ES-I3 (cell line): ENCODE results near the gene SLC38A5.
"Not testable (repeated sequence)": the region's sequence is repeated elsewhere in the genome, so short reads cannot be mapped to it uniquely, and the experiment has no call there.

ENCODE experiments used
- H3K36me3 ChIP-seq: 2 replicates; pipeline ENCODE4 v1.6.1; 2013; ENCODE audit warnings: mild to moderate bottlenecking, low read length, control low read depth, moderate library complexity; ENCODE audit not compliant: insufficient read depth
- H3K4me1 ChIP-seq: 2 replicates; pipeline ENCODE4 v1.6.1; 2013; ENCODE audit warnings: mild to moderate bottlenecking, control low read depth, low read length; ENCODE audit not compliant: insufficient read depth
- H3K9ac ChIP-seq: 2 replicates; pipeline ENCODE4 v1.6.1; 2013; ENCODE audit warnings: low read depth, mild to moderate bottlenecking, low read length, moderate library complexity
- H3K9me3 ChIP-seq: 2 replicates; pipeline ENCODE4 v1.6.1; 2013; ENCODE audit warnings: mild to moderate bottlenecking, low read length, moderate library complexity; ENCODE audit not compliant: control insufficient read depth, insufficient read depth

The SLC38A5 gene

DNA sequence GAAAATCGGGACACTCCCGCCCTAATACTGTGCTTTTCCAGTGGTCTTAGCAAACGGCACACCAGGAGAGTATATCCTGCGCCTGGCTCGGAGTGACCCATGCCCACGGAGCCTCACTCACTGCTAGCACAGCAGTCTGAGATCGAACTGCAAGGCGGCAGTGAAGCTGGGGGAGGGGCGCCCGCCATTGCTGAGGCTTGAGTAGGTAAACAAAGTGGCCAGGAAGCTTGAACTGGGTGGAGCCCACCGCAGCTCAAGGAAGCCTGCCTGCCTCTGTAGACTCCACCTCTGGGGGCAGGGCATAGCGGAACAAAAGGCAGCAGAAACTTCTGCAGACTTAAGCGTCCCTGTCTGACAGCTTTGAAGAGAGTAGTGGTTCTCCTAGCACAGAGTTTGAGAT lies 36.3 kb downstream of the SLC38A5 start:
- H3K4me1 ChIP-seq, H3K9me3 ChIP-seq, H3K36me3 ChIP-seq: not testable (repeated sequence)
- peak overlapping the region; percentile 18; the same call in 1 of the 2 replicates for H3K9ac ChIP-seq

DNA sequence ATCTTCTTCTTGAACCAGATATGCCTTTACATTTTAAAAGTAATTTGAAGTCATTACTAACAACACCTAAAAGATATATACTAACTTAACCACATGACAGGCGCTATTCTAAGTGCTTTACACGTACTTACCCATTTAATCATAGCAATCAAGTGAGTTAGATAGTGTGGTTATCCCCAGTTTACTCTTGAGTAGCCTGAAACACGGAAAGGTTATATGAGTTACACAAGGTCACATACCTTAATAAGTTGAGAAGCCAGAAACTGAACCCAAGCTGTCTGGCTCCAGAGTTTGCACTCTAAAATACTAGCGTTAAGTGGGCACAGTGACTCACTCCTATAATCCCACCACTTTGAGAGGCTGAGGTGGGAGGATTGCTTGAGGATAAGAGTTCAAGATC lies 39.9 kb downstream of the SLC38A5 start:
- not testable (repeated sequence) for H3K4me1 ChIP-seq, H3K36me3 ChIP-seq, H3K9me3 ChIP-seq, H3K9ac ChIP-seq

DNA sequence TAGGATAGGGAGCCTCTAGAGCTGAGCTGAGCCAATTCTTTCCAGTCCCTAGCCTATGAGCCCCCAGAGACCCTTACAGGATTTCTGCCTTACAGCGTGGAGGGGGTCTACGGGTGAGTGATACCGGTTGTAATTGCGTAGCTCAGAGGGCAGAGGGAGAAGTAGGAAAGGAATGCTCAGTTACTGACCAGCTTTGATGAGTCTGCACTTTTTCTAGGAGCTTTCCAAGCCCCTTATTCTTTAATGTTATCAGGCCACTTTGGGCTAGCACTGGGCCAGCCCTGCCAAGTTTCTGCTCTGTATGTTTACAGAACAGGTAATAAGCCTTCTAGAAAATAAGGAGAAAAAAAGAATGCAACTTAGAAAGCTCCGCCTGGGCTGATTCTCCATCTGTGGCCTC lies 40.5 kb downstream of the SLC38A5 start:
- not testable (repeated sequence) for H3K9me3 ChIP-seq, H3K4me1 ChIP-seq, H3K36me3 ChIP-seq, H3K9ac ChIP-seq

DNA sequence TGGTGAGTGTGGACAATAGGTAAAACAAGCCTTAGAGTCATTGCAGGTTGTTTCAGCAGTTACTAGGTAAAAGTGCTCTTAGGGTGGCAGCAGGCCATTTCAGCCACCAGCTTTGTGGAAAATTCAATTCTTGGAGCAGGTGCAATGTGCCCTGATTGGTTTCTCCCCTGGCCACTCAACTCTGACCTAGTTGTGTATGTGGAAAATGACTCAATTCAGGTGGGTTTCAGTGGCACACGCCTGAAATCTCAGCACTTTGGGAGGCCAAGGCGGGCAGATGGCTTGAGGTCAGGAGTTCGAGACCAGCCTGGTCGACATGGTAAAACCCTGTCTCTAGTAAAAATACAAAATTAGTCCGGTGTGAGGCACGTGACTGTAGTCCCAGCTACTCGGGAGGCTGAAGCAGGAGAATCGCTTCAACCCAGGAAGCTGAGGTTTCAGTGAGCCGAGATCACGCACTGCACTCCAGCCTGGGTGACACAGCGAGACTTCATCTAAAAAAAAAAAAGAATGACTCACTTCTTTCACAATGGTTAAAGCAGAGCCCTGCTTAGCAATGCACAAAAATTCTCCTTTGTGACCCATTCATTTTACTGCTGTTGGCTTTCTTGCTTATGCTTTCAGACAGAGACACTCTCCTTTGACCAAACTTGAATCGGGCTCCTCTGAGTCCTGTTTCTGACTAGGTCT lies 42.9 kb downstream of the SLC38A5 start:
- H3K4me1 ChIP-seq, H3K9me3 ChIP-seq, H3K9ac ChIP-seq: not testable (repeated sequence)

DNA sequence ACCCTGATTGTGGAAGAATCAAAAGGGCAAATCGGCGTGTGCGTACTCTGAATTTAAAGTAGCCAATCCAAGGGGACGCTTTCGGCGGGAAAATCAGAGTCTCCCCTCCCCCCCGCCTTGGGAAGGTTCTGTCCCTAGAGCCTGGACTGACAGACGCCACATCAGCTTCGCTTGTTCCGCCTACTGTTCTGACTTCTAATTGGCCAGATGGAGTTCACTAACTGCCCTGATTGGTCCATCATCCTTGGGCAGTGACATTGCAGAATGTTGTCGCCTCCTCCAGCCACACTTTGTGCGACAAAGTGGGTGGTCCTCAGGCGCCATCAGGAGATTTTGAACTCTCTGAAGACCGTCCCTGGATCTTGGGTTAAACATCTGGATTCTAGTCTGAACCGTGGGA lies 58.2 kb downstream of the SLC38A5 start, which contains the start of gene SSX4B:
Gene SSX4B (minus strand): TSS at position 101 of the 400 bp plus-strand sequence. CDS start 588 bp downstream, outside the sequence.
- not testable (repeated sequence) for H3K9me3 ChIP-seq, H3K9ac ChIP-seq, H3K4me1 ChIP-seq, H3K36me3 ChIP-seq

More for the DNA sequence above, 42.9 kb downstream of the SLC38A5 start:
- H3K36me3 ChIP-seq: not testable (repeated sequence)
